B cell (primary cell): ENCODE results near the gene CPT1A.

ENCODE experiments used
- EZH2 ChIP-seq: IDR thresholded peaks from 2 replicates; pipeline ENCODE4 v1.6.1; 2012; ENCODE audit warnings: borderline replicate concordance, low read depth, mild to moderate bottlenecking, moderate library complexity, low read length; ENCODE audit not compliant: insufficient read depth, poor library complexity, severe bottlenecking
- TF ChIP-seq, protein P1 (sequence below): fragments of 200-600 bp; IDR thresholded peaks from one replicate; pipeline ENCODE4 v1.8.0; 2022; ENCODE audit warnings: antibody characterized with exemption, mild to moderate bottlenecking

DNA sequence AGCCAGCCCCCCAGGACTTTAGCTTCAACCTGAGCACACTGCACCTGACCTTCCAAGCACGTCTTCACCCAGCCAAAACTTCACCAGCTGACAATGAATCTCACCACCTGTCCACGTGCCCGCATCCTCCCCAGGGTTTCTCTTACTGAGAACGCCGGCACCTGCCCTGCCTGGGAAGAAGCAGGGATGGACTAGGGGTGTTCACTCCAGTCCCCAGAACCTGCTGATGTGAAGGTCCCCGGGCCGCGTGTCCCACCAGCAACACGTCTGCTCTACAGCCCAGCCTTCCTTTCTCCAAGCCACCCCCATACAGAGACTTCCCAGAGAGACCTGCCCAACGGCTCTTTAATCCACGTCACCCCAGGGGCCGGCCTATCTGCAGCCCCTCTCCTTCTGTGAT, 12.8 kb downstream of the CPT1A start:
- TF ChIP-seq, protein P1, sequence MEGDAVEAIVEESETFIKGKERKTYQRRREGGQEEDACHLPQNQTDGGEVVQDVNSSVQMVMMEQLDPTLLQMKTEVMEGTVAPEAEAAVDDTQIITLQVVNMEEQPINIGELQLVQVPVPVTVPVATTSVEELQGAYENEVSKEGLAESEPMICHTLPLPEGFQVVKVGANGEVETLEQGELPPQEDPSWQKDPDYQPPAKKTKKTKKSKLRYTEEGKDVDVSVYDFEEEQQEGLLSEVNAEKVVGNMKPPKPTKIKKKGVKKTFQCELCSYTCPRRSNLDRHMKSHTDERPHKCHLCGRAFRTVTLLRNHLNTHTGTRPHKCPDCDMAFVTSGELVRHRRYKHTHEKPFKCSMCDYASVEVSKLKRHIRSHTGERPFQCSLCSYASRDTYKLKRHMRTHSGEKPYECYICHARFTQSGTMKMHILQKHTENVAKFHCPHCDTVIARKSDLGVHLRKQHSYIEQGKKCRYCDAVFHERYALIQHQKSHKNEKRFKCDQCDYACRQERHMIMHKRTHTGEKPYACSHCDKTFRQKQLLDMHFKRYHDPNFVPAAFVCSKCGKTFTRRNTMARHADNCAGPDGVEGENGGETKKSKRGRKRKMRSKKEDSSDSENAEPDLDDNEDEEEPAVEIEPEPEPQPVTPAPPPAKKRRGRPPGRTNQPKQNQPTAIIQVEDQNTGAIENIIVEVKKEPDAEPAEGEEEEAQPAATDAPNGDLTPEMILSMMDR = no peak
- TF ChIP-seq EZH2 = no peak
